GM18508 (cell line): ENCODE measurements around the gene EHD2.
"Not testable (repeated sequence)": the region's sequence is repeated elsewhere in the genome, so short reads cannot be mapped to it uniquely, and the experiment has no call there.

ENCODE experiments used
- ATAC-seq: cut with Tn5 transposase; IDR thresholded peaks from one replicate; pipeline ENCODE4 v1.9.1; 2021; ENCODE audit warnings: moderate number of reproducible peaks; ENCODE audit not compliant: insufficient read depth, unreplicated experiment

EHD2 gene, protein sequence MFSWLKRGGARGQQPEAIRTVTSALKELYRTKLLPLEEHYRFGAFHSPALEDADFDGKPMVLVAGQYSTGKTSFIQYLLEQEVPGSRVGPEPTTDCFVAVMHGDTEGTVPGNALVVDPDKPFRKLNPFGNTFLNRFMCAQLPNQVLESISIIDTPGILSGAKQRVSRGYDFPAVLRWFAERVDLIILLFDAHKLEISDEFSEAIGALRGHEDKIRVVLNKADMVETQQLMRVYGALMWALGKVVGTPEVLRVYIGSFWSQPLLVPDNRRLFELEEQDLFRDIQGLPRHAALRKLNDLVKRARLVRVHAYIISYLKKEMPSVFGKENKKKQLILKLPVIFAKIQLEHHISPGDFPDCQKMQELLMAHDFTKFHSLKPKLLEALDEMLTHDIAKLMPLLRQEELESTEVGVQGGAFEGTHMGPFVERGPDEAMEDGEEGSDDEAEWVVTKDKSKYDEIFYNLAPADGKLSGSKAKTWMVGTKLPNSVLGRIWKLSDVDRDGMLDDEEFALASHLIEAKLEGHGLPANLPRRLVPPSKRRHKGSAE

DNA sequence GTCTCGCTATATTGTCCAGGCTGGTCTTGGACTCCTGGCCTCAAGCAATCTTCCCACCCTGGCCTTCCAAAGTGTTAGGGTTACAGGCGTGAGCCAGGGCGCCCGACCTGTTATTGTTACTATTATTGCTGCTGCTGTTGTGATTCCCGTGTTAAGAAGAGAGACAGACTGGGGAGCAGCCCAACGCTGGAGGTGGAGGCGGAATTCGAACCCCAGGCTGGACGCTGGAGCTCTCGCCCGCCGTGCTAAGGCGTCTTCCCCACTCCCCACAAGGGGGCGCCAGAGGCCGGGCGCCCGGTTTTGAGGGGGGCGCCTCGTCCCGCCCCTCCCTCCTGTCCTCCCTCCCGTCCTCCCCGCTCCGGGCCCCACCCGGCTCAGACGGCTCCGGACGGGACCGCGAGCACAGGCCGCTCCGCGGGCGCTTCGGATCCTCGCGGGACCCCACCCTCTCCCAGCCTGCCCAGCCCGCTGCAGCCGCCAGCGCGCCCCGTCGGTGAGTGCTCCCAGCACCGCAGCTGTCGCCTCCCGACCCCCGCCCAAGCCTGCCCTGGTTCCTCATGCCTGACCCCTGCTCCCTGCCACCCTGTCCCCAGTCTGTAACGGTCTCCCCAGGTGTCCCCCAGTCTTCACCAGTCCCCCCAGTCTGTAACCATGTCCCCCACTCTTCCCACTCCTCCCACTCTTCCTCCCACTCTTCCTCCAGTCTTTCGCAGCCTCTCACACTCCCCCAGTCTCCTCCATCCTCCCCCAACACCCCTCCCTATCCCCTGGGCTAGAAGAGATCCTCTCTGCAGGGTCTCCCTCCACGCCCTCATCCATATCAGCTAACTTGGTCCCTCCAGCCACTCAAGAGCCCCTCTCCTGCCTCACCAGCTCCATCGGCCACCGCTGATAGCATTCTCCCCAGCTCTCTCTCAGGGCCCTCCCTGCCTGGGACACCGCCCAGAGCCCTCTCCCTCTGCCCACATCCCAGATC, at the start of gene EHD2:
TSS of gene EHD2 (plus strand) at position 377 of the 976 bp plus-strand sequence. CDS start 3,191 bp downstream, outside the sequence.
- ATAC-seq = no peak

DNA sequence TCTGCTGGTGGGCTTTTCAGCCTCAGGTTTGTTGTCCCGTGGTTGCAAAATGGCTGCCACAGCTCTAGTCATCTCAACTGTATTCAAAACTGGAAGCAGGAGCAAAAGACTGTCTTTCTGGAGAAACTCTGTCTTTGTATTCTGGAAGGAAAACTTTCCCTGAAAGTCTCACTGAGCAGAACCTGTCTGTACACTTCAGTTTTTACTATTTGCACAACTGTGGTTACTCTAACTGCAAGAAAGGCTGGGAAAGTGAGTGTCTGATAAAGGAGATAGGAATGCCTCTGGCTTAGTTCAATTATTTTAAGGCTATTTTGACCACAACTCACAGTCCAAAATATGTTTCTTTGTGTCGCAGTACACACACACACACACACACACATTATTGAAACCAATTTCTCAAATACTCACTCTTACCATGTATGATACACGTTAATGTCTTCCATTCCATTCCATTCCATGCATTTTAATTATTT, 49.7 kb upstream of the EHD2 start:
- ATAC-seq = no peak

DNA sequence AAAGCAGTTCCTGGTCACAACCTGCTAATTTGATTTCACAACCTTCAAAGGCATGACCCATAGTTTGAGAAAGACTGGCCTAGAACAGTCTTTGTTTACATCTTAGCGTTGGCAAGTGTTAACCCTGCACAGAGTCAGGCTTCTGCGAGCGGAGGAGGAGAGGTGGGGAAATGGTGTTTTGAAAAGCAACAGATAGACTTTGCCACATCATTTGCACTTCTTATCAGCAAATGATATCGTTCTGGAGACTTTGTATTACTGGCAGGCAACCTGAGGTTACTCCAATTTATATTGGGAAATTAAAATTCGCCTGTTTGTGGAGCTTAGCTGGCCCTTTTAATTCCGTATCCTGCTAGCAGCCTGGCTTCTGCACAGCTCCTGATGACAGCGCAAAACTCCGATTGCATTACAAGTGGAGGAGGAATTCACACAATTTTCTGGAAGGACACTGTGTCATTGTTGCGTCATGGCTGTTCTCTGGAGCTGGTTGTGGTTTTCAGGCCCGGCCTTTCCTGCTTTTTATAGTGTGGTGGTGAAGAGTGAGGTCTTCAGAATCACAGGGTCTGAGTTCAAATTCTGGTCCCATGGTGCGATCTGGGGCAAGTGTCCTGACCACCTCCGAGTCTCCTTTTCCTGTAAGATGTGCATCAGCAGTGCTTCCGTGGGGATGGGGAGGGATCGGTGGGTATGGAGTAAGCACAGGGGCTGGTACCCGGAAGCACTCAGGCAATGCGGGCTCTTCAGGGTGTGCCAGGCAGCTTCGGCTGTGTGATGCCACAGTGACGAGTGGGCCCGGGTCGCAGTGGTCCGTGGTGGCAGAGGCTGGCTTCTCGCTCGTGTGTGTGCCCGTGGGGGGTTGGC, 49.1 kb upstream of the EHD2 start:
- ATAC-seq = no peak

DNA sequence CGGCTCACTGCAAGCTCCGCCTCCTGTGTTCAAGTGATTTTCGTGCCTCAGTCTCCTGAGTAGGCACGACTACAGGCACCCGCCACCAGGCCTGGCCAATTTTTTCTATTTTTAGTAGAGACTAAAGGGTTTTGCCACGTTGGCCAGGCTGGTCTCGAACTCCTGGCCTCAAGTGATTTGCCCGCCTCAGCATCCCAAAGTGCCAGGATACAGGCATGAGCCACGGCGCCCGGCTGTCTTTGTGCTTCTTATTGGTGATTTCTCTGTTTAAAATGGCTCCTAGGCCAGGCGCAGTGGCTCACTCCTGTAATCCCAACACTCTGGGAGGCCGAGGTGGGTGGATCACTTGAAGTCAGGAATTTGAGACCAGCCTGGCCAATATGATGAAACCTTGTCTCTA, 44.7 kb upstream of the EHD2 start:
- ATAC-seq = not testable (repeated sequence)

DNA sequence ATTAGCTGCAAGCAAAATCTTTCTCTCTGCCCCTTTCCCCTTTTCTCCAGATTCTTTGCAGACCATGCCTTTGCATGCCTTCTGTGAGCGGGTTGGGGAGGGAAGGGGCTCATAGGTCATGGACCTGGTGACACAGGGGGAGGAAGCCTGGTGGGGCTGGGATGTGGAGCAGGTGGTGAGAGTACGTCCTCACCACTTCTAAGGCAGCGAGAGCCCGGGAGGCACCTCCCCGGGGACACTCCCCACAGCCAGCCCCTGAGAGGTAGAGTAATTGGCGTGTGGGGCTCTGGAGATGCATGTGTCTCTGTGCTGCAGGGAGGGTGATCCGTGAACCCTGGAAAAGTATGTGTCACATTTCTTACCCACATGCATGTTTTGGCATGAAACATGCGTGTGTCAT, 42.5 kb upstream of the EHD2 start:
- ATAC-seq = no peak

DNA sequence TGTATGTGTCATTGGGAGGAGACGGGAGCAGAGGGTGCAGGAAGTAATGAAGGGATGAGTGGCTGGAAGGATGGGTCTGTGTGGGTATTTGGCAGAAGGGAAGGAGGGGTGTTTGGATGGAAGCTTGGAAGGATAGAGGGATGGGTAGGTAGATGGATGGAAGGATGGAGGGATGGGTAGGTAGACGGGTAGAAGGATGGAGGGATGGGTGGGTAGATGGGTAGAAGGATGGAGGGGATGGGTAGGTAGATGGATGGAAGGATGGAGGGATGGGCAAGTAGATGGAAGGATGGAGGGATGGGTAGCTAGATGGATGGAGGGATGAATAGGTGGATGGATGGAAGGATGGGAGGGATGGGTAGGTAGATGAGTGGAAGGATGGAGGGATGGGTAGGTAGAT, 41.7 kb upstream of the EHD2 start:
- no peak for ATAC-seq

DNA sequence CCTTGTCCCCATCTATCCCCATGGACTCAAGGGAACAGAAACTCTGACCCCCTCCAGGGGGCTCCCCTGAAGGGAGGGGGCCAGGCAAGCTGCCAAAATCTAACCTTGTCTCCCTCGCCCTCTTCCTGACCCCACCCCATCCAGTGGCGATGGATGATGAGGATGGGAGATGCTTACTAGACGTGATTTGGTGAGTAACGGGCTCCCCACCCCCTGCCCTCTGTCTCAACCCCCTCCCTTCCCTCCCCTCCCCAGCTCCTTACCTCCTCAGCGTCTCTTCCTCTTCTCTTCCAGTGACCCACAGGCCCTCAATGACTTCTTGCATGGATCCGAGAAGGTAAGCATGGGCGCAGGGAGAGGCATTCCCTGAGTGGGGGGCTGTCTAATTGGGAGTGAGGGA, 39.8 kb upstream of the EHD2 start:
- ATAC-seq = no peak

DNA sequence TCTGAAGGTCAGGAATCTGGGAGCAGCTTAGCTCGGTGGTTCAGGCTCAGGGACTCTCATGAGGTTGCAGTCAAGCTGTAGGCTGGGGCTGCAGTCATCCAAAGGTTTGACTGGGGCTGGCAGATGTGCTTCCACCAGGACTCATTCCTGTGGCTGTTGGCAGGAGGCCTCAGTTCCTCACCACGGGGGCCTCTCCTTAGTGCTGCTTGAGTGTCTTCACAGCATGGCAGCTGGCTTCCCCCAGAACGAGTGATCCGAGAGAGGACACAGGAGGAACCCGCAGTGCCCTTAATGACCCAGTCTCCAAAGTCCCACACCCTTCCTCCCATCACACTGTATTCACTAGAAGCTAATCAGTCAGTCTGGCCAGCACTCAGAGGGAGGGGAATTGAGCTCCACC, 38.7 kb upstream of the EHD2 start:
- ATAC-seq = no peak

DNA sequence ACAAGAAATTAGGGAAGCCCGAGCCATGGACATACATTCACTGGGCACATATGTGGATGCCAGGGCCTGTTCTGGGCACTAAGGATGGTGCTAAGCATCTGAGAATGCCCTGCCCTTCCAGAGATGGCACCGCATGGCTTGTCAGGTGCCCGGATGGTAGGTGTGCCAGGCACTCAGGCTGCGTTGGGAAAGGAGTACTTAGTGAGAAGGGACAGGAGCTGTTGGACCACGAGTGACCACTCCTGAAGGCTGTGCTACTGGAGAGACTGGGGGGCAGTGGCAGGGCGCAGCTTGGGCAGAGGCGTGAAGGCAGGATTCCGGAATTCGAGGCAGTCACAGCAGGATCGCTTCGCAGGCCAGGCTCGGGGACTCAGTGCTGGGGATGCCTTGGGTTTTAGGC, 38.0 kb upstream of the EHD2 start:
- no peak for ATAC-seq

DNA sequence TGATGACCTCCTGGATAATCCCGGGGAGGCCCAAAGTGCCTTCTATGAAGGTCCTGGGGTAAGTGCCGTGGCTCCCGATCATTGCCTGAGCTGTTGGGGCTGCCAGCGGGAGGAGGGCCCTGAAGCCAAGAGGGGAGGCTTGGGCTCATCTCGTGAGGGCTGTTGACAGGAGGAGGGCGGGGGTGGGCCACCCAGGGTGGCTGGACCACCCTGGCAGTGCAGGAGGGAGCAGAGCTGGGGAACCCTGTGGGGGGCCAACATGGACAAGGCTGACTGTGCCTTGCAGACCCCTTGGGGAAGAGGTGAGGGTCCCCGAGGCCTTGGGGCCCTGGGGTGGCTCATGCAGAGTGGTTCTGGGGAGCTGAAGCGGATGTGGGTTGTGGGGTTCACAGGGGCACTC, 37.4 kb upstream of the EHD2 start:
- ATAC-seq = no peak

DNA sequence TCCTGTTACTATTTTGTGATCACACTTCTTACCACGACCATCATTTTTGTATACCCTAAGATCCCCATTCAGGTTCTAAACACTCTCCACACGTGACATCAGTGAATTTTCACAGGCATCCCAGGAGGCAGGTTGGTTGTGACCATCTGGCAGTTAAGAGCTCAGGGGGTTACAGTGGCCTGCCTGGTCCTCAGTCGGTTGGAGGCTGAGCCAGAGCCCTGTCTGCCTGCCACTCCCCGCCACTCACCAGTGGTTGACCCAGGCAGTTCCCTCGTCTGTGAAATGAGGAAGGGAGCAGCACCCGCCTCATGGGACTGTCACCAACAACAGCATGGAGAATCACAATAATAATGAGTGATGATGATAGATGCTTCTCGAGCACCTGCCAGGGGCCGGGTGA, 36.4 kb upstream of the EHD2 start:
- no peak for ATAC-seq

DNA sequence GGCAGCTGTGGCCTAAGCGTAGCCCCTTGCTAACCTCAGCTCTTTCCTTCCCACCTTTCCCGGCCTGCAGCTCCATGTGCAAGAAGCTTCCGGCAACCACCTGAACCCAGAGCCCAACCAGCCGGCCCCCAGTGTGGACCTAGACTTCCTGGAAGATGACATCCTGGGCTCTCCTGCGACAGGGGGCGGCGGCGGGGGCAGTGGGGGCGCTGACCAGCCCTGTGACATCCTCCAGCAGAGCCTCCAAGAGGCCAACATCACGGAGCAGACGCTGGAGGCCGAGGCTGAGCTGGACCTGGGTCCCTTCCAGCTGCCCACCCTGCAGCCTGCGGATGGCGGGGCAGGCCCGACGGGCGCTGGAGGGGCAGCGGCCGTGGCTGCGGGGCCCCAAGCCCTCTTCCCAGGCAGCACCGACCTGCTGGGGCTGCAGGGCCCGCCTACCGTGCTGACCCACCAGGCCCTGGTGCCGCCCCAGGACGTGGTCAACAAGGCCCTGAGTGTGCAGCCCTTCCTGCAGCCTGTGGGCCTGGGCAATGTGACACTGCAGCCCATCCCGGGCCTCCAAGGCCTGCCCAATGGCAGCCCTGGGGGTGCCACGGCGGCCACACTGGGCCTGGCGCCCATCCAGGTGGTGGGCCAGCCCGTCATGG, 33.8 kb upstream of the EHD2 start:
- ATAC-seq = no peak

DNA sequence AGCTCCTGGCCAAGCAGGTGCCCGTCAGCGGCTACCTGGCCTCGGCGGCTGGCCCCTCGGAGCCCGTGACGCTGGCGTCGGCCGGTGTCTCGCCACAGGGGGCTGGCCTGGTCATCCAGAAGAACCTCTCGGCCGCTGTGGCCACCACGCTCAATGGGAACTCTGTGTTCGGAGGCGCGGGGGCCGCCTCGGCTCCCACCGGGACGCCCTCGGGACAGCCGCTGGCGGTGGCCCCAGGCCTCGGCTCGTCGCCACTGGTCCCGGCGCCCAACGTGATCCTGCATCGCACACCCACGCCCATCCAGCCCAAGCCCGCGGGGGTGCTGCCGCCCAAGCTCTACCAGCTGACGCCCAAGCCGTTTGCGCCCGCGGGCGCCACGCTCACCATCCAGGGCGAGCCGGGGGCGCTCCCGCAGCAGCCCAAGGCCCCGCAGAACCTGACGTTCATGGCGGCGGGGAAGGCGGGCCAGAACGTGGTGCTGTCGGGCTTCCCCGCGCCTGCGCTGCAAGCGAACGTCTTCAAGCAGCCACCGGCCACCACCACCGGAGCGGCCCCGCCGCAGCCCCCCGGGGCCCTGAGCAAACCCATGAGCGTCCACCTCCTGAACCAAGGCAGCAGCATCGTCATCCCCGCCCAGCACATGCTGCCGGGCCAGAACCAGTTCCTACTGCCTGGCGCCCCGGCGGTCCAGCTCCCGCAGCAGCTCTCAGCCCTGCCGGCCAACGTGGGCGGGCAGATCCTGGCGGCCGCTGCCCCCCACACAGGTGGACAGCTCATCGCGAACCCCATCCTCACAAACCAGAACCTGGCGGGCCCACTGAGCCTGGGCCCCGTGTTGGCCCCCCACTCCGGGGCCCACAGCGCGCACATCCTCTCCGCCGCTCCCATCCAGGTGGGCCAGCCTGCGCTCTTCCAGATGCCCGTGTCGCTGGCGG, 33.0 kb upstream of the EHD2 start:
- ATAC-seq = no peak

DNA sequence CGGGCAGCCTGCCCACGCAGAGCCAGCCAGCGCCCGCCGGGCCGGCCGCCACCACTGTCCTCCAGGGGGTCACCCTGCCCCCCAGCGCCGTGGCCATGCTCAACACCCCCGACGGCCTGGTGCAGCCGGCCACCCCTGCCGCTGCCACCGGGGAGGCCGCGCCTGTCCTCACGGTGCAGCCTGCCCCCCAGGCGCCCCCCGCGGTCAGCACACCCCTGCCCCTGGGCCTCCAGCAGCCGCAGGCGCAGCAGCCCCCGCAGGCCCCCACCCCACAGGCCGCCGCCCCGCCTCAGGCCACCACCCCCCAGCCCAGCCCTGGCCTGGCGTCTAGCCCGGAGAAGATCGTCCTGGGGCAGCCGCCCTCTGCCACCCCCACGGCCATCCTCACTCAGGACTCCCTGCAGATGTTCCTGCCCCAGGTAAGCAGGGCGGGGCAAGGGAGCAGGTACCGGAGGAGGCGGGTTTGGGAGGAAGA, 32.3 kb upstream of the EHD2 start:
- ATAC-seq = no peak

DNA sequence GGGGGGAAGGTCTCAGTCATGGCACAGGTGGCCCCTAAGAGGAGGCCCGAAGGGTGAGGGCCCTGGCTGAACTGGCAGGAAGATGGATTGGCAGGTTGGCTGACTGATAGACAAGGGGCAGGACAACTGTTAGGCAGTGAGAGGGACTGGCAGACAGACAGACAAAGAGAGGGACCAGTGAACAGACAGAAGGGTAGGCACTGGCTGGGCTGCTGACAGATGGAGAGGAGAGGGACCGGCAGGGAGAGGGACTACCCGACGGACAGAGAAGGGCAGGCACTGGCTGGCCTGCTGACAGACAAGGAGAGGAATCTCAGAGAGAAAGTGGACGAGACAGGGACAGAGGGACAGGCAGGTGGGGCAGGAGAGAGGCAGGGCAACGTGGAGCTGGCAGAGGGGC, 31.8 kb upstream of the EHD2 start:
- ATAC-seq = no peak

DNA sequence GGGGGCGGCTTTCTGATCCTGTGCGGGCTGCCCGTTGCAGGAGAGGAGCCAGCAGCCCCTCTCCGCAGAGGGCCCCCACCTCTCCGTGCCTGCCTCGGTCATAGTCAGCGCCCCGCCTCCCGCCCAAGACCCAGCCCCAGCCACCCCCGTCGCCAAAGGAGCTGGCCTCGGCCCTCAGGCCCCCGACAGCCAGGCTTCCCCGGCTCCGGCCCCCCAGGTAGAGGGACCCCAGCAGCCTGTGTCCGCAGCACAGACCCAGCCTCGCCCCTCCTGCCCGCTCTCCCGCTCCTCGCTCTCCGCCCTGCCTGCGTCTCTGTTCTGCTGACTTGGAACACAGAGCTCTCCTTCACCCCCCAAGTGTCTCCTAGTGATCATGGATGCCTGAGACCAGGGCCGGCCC, 31.3 kb upstream of the EHD2 start:
- no peak for ATAC-seq

DNA sequence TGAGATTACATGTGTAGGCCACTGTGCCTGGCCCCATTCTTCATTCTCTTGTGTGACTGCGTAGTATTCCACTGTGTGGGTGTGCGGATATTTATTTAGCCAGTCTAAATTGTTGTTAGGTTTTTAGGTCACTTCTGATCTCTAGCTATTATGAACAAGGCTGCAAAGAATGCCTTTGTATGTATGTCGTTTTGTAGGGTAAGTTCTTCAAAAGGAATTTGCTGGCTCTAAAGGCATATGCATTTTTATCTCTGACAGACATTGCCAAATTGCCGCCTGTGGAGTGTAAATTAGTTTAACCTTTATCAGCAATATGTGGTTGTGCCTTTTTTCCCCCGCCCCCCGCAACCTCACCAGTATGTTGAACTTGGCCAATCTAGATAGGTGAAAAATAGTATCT, 30.3 kb upstream of the EHD2 start:
- ATAC-seq = no peak

DNA sequence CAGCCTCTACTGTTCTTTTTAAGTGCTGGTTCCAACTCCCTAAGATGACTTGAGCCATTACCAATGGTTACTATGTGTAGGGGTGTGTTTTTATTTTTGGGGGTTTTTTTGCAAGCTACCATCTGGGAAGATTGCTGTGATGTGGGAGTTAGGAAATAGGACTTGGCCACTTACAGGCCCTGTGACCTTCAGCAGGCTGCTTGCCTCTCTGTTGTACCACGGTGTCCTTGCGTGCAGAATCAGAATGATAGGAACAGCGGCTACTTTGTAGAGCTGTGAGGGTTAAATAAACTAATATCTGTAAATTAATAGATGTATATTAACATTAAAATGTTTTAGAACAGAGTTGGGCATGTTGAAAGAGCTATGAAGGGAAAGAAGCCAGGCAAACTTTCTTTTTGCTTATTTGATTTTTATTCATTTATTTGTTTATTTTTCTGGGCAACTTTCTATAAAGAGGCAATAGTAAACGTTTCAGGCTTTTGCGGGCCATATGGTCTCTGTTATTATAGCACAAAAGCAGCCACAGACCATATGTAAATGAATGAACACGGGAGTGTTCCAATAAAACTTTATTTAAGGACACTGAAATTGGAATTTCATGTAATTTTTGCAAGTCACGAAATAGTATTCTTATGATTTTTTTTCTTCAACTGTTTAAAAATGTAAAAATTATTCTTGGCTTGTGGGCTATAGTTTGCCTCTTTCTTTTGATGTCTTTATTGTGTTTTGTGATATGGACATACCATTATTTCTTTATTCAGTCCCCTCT, 26.4 kb upstream of the EHD2 start:
- ATAC-seq = no peak
